A549 (cell line): Measurements from ENCODE around the gene MAFB. TPM values are rescaled to one million over a fixed set of nuclear protein-coding genes. Genes with fewer than 3 reads are reported as not detected.

ENCODE experiments used
- ATAC-seq, 2 experiments: fragments of 200-7000 bp in 1 of 2; fragments of >200 bp in 1 of 2; cut with Nextera tagmentation in 1 of 2; cut with Tn5 transposase in 1 of 2; 3 replicates each; pipeline versions ENCODE4 v1.8.0 to v1.9.1; 2018 to 2020; ENCODE audit warnings: mild to moderate bottlenecking in 1 of 2, moderate library complexity in 1 of 2
- CTCF ChIA-PET: fragments of 300-600 bp; sonication (Branson Sonifier 250); formaldehyde crosslinking; extraction: SDS; loops from one replicate; lab custom pipeline; 2021; ENCODE audit warnings: antibody characterized with exemption, inconsistent platforms; lab: Yijun Ruan, JAX
- POLR2A ChIA-PET: fragments of 350-600 bp; formaldehyde crosslinking; extraction: SDS; loops from one replicate; lab custom pipeline; 2021; ENCODE audit warnings: antibody characterized with exemption, inconsistent platforms; lab: Yijun Ruan, JAX
- DNase-seq, 2 experiments: peaks; one replicate each; pipeline versions ENCODE4 v3.0.0 to v3.0.0-alpha.2; 2011 to 2016; ENCODE audit warnings: low read depth in 1 of 2, low spot score in 1 of 2
- FAIRE-seq: peaks from 2 replicates; lab custom pipeline; 2011; peaks lifted over from hg19 to GRCh38; lab: Jason Lieb, UNC
- H3K27ac ChIP-seq, 2 experiments: fragments of >200 bp; sonication (Bioruptor Twin); formaldehyde crosslinking; 3 replicates each; pipeline ENCODE4 v1.5.1; 2016 to 2017
- H3K4me1 ChIP-seq: fragments of >200 bp; sonication (Bioruptor Twin); formaldehyde crosslinking; 3 replicates; pipeline ENCODE4 v1.6.1; 2016
- H3K4me2 ChIP-seq: fragments of >200 bp; sonication (Bioruptor Twin); formaldehyde crosslinking; 3 replicates; pipeline ENCODE4 v1.6.1; 2016
- H3K4me3 ChIP-seq: fragments of >200 bp; sonication (Bioruptor Twin); formaldehyde crosslinking; 3 replicates; pipeline ENCODE4 v1.5.1; 2016
- H3K9me3 ChIP-seq: fragments of >200 bp; sonication (Bioruptor Twin); formaldehyde crosslinking; 3 replicates; pipeline ENCODE4 v1.6.1; 2016
- CHD2 ChIP-seq: fragments of 150-350 bp; IDR thresholded peaks from 2 replicates; pipeline ENCODE4 v1.6.1; 2014; ENCODE audit warnings: low read length; ENCODE audit not compliant: partially characterized antibody
- CHD4 ChIP-seq: fragments of 200-600 bp; sonication (generic); IDR thresholded peaks from 2 replicates; pipeline ENCODE4 v1.6.1; 2016; ENCODE audit warnings: antibody characterized with exemption, mild to moderate bottlenecking, borderline replicate concordance
- CTCF ChIP-seq: fragments of >200 bp; sonication (Bioruptor Twin); formaldehyde crosslinking; IDR thresholded peaks from 3 replicates; pipeline ENCODE4 v1.5.1; 2016
- E2F6 ChIP-seq: IDR thresholded peaks from 2 replicates; pipeline ENCODE4 v1.6.1; 2012; ENCODE audit warnings: low read depth, borderline replicate concordance
- ELK1 ChIP-seq: fragments of 150-350 bp; IDR thresholded peaks from 2 replicates; pipeline ENCODE4 v1.6.1; 2014; ENCODE audit warnings: low read depth, mild to moderate bottlenecking, low read length
- ESRRA ChIP-seq: fragments of 150-350 bp; IDR thresholded peaks from 2 replicates; pipeline ENCODE4 v1.6.1; 2014; ENCODE audit warnings: mild to moderate bottlenecking, low read length, borderline replicate concordance
- FOSL2 ChIP-seq, 2 experiments: fragments of 450-650 bp in 1 of 2; fragments of >200 bp in 1 of 2; sonication (Bioruptor Twin) in 1 of 2; formaldehyde crosslinking; IDR thresholded peaks; 2 replicates each; pipeline versions ENCODE4 v1.5.0 to v1.6.1; 2016 to 2020; ENCODE audit warnings: mild to moderate bottlenecking in 1 of 2, moderate library complexity in 1 of 2
- FOXS1 ChIP-seq: fragments of 250-450 bp; sonication (Bioruptor Pico); IDR thresholded peaks from 2 replicates; pipeline ENCODE4 v1.5.0; 2020; ENCODE audit warnings: mild to moderate bottlenecking, moderate library complexity
- HDAC2 ChIP-seq: fragments of 200-600 bp; sonication (generic); IDR thresholded peaks from 2 replicates; pipeline ENCODE4 v1.6.1; 2016
- JUNB ChIP-seq: fragments of >200 bp; sonication (Bioruptor Twin); formaldehyde crosslinking; IDR thresholded peaks from 2 replicates; pipeline ENCODE4 v1.6.1; 2016
- KDM1A ChIP-seq: fragments of 200-600 bp; sonication (generic); IDR thresholded peaks from 2 replicates; pipeline ENCODE4 v1.6.1; 2016; ENCODE audit warnings: low read depth, mild to moderate bottlenecking
- MAX ChIP-seq: IDR thresholded peaks from 2 replicates; pipeline ENCODE4 v1.6.1; 2012
- NR3C1 ChIP-seq: fragments of >200 bp; sonication (Bioruptor Twin); formaldehyde crosslinking; IDR thresholded peaks from 3 replicates; pipeline ENCODE4 v1.6.1; 2017
- POLR2A ChIP-seq: IDR thresholded peaks from 2 replicates; pipeline ENCODE4 v1.6.1; 2012; ENCODE audit warnings: mild to moderate bottlenecking, low read length
- POLR2AphosphoS2 ChIP-seq: conservative IDR thresholded peaks from 2 replicates; pipeline ENCODE4 v1.6.1; 2012; ENCODE audit warnings: low read length, improper control_type of control experiment, inconsistent platforms
- RAD21 ChIP-seq, 2 experiments: fragments of >200 bp in 1 of 2; sonication (Bioruptor Twin) in 1 of 2; formaldehyde crosslinking in 1 of 2; IDR thresholded peaks in 1 of 2; conservative IDR thresholded peaks in 1 of 2; 2 replicates in 1 of 2; 3 replicates in 1 of 2; pipeline ENCODE4 v1.6.1; 2012 to 2018; ENCODE audit warnings: inconsistent platforms in 1 of 2
- RFX5 ChIP-seq: fragments of 450-650 bp; IDR thresholded peaks from 2 replicates; pipeline ENCODE4 v1.7.1; 2014; ENCODE audit warnings: antibody characterized with exemption, mild to moderate bottlenecking, moderate library complexity
- RNF2 ChIP-seq: fragments of 200-600 bp; sonication (generic); IDR thresholded peaks from 2 replicates; pipeline ENCODE4 v1.6.1; 2016; ENCODE audit warnings: low read depth, mild to moderate bottlenecking, antibody characterized with exemption, moderate library complexity, borderline replicate concordance
- SMC3 ChIP-seq: fragments of >200 bp; sonication (Bioruptor Twin); formaldehyde crosslinking; IDR thresholded peaks from 3 replicates; pipeline ENCODE4 v1.6.1; 2018; ENCODE audit warnings: inconsistent platforms
- ZFP36 ChIP-seq: fragments of 450-650 bp; IDR thresholded peaks from 2 replicates; pipeline ENCODE4 v1.6.1; 2014; ENCODE audit warnings: borderline replicate concordance; ENCODE audit not compliant: partially characterized antibody
- ZNF302 ChIP-seq: fragments of 250-450 bp; sonication (Bioruptor Pico); IDR thresholded peaks from 2 replicates; pipeline ENCODE4 v1.9.0; 2021; ENCODE audit warnings: inconsistent platforms, mild to moderate bottlenecking, moderate library complexity
- ZSCAN20 ChIP-seq: fragments of 250-450 bp; sonication (Bioruptor Pico); IDR thresholded peaks from 2 replicates; pipeline ENCODE4 v1.8.0; 2022; ENCODE audit warnings: mild to moderate bottlenecking, moderate library complexity
- WGBS: methylation state at CpG from one replicate; pipeline ENCODE4 v1.1.6; 2017; ENCODE audit errors: missing lambda C conversion rate; 5-methylcytosine and 5-hydroxymethylcytosine counted together
- polyA plus RNA-seq, 4 experiments: library from polyadenylated mRNA; depleted of rRNA in 3 of 4; stranded (reverse); fragments of >200 nt; fragmentation: RNase III in 1 of 4; extraction: RNeasy Plus Mini Kit Qiagen cat#74134 plus additional on column Dnase treatment in 1 of 4; gene quantifications; 2 replicates in 3 of 4; 3 replicates in 1 of 4; pipeline ENCODE4 v1.2.3, GENCODE V29; 2011 to 2017

The MAFB gene
- polyA plus RNA-seq, 2 of the 4 experiments (the other 2 are of a cell fraction), result 0.04 TPM; not detected in 1

- TF ChIP-seq ELK1 (no peak), E2F6 (no peak), CHD2 (no peak), SMC3 (peak; percentile 84), CHD4 (no peak), ZNF302 (CRISPR knock-in tag) (no peak), POLR2A (no peak), FOSL2 (IDR thresholded peaks at IDR 0.05) (no peak), FOSL2 (CRISPR knock-in tag; IDR thresholded peaks at IDR 0.05) (no peak), JUNB (no peak), FOXS1 (no peak), HDAC2 (peak; percentile 4; the same call in 1 of the 2 replicates)
Measured at GRCh38 chr20:40689943-40690835, 1.2 kb upstream of the MAFB start (continued).

GRCh38 chr20:40688129-40689099 is 622 bp downstream of the MAFB start:
- TF ChIP-seq KDM1A (no peak), MAX (peak; percentile 7; the same call in 1 of the 2 replicates)
- ATAC-seq (no peak; a peak in 2 of 6 replicates), FAIRE-seq (no peak), DNase-seq (peak in 1 of 2 experiments; percentile 31)
- peak overlapping the region; percentile 99 for H3K4me2 ChIP-seq
- ChIA-PET CTCF (interaction anchor here (0.7 to 3.5 kb wide), 9 partner anchors 12 to 1577 kb away, joined by 3 to 17 read pairs (median 4); no protein-coding TSS in a partner anchor), POLR2A (no interaction called here)
- H3K4me3 ChIP-seq, result peak overlapping the region; percentile 48
- 43% methylated on average over 64 of the region's 120 CpGs for WGBS
- no peak overlapping the region for H3K27ac ChIP-seq
- no peaks in the 10 kb centered on the region for H3K9me3 ChIP-seq
- H3K4me1 ChIP-seq, result no peaks in the 10 kb centered on the region

GRCh38 chr20:40687384-40688128 is 1.5 kb downstream of the MAFB start:
- ChIA-PET POLR2A (no interaction called here), CTCF (interaction anchor here (3.5 kb wide), 1 partner anchor 13 kb away, joined by 17 read pairs; no protein-coding TSS in a partner anchor)
- Histone ChIP-seq H3K4me3 (no peak overlapping the region; the same call in 2 of the 3 replicates), H3K4me1 (no peaks in the 10 kb centered on the region), H3K27ac (no peak overlapping the region), H3K9me3 (no peaks in the 10 kb centered on the region), H3K4me2 (peak overlapping the region; percentile 21; the same call in 1 of the 3 replicates)
- no peak for FAIRE-seq
- TF ChIP-seq RAD21 (conservative IDR thresholded peaks at IDR 0.05 in 1 of 2, IDR thresholded peaks at IDR 0.05 in 1 of 2) (no peak), NR3C1 (no peak), RFX5 (no peak), RNF2 (no peak), ZFP36 (no peak), POLR2A (no peak), CTCF (no peak), HDAC2 (no peak), ZNF302 (CRISPR knock-in tag) (no peak), ZSCAN20 (no peak), POLR2AphosphoS2 (no peak), ESRRA (no peak), FOSL2 (IDR thresholded peaks at IDR 0.05) (no peak), FOSL2 (CRISPR knock-in tag; IDR thresholded peaks at IDR 0.05) (no peak)
- no peak for DNase-seq
- whole genome bisulfite sequencing, result 28% methylated on average over 29 of the region's 62 CpGs
- ATAC-seq, result no peak
